Fibroblast of peridontal ligament (primary cell): ENCODE measurements around the gene TEKT1.
"Not testable (repeated sequence)": the region's sequence is repeated elsewhere in the genome, so short reads cannot be mapped to it uniquely, and the experiment has no call there.

ENCODE experiments used
- DNase-seq: peaks from one replicate; pipeline ENCODE4 v3.0.0-alpha.2; 2010; ENCODE audit errors: extremely low read depth

The TEKT1 gene

DNA sequence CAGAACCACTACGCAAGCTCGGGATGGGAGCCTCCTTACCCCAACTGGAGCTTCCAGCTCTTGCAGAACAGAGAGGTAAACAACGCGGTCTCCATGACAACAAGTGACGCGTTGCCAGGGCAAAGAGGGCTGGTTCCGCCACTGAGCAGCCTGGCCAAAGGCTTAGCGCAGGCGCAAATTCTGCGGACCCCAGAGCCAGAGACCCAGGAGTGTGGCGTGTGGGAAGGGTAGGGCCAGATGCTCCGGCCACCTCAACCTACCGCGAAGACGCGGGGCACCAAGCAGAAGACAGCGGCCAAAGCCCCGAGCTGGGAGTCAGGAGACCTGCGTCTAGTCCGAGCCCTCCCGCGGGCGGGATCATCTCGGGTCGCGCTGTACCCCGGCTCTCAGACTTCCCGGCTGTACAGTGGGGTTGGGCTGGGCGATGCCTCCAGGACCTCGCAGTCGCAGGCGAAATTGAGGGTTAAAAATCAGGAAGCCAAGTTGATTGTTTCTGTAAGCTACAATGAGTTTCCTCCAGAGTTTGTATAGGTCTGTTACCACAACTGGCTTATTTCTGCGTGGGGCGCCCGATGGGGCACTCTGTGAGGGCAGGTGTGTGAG is at the start of gene TEKT1:
TEKT1 (minus strand) TSS at position 69 of the 603 bp plus-strand sequence. CDS start 1,353 bp downstream, outside the sequence.
- peak; percentile 50 for DNase-seq

DNA sequence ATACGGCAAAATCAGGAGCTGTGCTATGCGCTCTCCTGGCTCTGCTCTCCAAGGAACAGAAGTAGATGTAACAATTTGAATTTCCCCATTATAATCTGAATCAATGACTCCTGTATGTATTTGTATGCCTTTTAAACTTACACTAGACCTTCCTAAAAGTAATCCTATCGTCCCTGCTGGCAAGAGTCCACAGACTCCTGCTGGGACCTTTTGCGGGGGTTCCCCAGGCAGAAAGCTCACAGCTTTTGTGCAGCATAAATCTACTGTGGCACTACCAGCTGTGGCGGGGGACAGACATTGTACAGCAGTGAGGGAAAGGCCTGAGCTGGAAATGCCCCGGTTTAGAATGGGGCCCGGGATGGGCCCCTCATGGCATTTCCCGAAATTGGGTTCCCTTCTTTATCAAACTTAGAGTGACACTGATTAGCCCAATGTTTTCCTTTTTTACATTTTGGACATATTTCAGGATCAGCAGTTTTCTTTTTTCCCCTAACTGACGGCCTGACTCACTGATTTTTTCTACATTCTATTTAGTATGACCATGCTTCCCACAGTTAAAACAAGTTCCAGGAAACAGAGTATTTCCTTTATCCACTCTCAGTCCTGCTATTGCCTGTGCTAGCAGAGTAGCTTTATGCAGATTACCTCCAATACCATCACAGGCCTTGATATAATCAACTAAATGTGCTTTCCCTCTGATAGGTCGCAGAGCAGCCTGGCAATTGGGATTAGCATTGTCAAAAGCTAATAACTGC is 47.9 kb upstream of the TEKT1 start:
- DNase-seq: not testable (repeated sequence)

DNA sequence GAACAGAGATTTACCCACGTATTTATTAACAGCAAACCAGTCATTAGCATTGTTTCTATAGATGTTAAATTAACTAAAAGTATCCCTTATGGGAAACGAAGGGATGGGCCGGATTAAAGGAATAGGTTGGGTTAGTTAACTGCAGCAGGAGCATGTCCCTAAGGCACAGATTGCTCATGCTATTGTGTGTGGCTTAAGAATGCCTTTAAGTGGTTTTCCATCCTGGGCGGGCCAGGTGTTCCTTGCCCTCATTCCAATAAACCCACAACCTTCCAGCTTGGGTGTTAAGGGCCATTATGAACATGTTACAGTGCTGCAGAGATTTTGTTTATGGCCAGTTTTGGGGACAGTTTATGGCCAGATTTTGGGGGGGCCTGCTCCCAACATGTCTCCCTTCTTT is 43.7 kb upstream of the TEKT1 start:
- DNase-seq: not testable (repeated sequence)

DNA sequence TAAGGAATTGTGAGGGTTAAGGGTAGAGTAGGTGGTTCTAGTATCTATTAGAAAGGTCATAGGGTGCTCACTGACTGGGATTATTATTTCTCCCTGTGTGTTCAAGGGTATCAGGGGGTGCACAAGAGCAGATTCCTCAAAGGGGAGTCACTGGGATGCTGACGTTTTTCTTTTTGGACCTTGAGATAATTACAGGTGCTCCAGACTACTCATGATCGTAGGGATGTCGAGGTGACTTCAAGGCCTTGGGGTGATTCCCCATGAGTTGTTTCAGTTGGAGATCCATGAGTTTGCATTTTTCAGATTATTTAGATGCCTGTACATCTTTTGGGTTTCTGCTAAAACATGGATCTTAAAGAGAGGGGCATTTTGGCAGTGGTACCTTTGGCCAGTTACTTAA is 41.4 kb upstream of the TEKT1 start:
- DNase-seq: no peak

DNA sequence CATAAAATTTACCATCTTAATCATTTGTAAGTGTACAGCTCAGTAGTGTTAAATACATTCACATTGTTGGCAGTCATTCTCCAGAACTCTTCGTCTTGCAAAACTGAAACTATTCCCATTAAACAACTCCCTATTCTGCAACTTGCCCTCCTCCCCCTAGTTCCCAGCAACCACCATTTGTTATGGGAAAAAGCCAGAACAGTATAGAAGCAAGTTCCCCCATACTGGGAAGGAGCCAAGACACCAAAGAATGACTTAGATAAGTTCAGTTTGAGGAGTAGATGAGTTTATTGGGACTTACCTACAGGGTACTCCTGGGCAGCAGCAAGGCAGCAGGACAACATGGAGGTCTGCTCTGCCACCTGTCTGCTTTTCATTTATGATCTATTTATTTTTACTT is 39.3 kb upstream of the TEKT1 start:
- DNase-seq: no peak

DNA sequence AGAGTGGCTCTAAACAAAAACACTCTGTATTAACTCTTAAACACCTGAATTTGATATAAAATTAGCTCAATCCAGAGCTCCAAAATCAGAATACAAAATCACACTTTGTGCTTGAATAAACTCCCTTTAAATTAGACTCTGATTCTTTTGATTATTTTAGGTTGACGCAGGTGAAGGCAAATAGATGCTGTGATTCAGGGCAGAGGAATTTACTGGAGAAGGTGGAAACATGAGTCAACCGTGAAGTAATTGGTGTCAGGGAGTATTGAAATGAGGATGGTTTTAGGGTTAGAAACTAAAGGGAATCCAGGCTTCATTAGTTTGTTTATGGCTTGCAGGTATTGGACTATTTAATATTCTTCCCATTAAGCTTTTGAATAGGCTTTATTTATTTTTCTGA is 37.1 kb upstream of the TEKT1 start:
- DNase-seq: no peak

DNA sequence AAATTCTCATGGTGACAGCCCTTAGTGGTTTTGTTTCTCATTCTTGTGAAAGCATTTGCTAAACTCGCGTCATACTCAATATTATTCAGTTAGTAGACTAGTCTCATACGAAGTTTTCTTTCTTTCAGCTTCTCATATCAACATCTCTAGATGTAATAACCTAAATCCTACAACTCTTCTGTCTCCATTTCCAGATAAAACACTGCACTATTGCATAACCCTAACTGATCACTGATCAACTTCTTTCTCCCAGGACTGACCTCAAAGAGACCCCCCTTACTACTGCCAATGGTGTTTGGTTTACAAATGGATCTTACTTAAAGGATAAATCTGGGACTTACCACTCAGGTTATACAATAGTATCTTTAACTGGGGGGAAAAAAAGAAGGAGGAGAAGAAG is 36.3 kb upstream of the TEKT1 start:
- DNase-seq: no peak

DNA sequence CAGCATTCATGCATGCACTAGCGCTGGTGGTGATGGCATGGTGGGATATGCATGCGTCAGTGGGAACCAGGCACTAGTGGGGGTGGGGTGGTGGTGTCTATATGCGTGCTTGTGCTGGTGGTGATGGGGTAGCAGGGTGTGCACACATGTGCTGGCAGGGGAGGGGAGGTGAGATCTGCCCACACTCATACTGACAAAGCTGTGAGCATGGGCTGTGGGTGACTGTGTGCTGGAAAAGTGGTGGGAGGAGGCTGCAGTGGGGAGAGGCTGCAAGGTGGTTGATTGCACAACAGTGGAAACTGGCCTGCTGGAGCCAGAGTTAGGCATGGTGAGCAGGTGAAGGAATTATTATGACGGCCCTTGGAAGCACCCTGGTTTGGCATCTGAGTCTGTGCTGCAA is 31.3 kb upstream of the TEKT1 start:
- no peak for DNase-seq

DNA sequence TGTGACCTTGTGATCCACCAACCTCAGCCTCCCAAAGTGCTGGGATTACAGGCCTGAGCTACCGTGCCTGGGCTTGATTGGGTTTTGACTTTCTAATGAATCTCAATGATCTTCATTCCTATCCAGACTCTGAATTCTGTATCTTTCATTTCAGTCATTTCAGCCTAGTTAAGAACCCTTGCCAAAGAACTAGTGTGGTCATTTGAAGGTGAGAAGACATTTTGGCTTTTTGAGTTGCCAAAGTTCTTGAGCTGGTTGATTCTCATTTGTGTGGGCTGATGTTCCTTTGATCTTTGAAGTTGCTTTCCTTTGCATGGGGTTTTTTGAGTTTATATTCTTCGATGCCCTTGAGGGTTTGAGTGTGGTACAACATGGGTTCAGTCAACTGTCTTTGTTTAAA is 30.6 kb upstream of the TEKT1 start:
- DNase-seq: no peak

DNA sequence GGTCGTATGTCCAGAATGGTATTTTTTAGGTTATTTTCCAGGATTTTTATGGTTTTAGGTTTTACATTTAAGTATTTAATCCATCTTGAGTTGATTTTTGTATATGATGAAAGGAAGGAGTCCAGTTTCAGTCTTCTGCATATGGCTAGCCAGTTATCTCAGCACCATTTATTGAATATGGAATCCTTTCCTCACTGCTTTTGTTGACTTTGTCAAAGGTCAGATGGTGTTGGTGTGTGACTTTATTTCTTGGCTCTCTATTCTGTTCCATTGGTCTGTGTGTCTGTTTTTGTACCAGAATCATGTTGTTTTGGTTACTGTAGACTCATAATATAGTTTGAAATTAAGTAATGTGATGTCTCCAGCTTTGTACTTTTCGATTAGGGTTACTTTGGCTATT is 26.4 kb upstream of the TEKT1 start:
- DNase-seq: no peak

DNA sequence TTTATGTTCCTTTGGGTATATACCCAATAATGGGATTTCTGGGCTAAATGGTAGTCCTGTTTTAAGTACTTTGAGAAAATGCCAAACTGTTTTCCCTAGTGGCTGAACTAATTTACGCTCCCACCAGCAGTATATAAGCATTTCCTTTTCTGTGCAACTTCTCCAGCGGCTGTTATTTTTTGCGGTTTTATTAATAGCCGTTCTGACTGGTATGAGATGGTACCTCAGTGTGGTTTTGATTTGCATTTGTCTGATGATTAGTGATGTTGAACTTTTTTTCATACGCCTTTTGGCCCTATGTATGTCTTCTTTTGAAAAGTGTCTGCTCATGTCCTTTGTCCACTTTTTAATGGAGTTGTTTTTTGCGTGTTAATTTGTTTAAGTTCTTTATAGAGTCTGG is 25.8 kb upstream of the TEKT1 start:
- no peak for DNase-seq

DNA sequence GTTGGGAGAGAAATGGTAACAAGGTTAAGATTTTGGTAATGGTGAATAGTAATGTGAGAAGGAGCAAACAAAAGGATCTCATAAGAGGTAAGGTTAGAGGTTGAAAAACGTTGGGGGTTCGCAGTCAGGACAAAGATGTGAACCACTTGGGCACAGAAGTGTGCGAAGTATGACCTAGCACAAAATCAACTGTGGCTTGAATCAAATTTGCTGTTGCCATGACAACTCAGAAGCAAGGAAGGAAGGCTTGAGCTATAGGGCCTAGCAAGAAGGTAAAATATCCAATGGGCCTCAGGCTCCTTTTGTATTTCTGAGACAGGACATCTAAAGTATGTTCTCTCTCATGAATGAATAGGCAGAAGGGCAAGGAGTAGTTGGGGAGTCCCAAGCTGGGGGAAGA is 24.5 kb upstream of the TEKT1 start:
- no peak for DNase-seq

DNA sequence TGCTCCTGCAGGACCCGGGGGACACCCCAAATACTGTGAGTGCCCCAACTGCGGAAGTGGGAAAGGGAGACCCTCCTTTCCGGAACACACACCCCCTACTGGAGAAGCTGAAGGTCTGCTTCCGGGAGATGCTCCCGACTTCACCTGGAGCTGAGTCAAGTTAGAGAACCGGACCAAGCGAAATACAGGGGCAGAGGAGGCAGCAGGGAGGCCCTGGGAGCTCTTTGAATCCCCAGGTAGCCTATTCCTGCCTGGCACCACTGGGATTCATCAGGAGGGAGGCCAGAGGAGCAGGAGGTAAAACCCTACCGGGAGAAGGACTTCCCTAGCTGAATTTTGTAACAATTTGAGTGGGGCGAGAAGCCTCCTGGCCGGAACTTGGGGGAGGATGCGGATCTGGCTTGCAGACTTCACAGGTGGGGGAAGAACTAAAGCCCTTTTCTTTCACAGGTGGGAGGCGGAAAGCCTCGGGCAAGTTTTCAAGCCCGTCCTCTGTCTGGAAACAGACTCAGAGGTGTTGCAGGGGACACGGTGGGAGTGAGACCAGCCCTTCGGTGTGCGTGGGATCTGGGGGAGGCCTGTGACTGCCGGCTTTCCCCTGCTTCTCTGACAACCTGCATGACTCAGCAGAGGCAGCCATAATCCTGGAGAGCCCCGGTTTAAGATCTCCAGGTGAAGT is 22.4 kb upstream of the TEKT1 start:
- DNase-seq: no peak

DNA sequence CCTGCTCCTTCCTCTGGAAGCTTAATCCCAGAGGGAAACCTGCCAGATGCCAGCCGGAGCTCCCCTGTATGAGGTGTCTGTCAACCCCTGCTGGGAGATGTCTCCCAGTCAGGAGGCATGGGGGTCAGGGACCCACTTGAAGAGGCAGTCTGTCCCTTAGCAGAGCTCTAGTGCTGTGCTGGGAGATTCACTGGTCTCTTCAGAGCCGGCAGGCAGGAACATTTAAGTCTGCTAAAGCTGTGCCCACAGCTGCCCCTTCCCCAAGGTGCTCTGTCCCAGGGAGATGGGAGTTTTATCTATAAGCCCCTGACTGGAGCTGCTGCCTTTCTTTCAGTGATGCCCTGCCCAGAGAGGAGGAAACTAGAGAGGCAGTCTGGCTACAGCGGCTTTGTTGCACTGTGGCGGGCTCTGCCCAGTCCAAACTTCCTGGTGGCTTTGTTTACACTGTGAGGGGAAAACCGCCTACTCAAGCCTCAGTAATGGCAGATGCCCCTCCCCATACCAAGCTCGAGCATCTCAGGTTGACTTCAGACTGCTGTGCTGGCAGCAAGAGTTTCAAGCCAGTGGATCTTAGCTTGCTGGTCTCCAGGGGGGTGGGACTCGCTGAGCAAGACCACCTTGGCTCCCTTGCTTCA is 17.1 kb upstream of the TEKT1 start:
- not testable (repeated sequence) for DNase-seq

DNA sequence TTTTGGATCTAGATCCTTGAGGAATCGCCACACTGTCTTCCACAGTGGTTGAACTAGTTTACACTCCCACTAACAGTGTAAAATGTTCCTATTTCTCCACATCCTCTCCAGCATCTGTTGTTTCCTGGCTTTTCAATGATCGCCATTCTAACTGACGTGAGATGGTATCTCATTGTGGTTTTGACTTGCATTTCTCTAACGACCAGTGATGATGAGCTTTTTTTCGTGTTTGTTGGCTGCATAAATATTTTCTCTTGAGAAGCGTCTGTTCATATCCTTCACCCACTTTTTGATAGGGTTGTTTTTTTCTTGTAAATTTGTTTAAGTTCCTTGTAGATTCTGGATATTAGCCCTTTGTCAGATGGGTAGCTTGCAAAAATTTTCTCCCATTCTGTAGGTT is 14.6 kb upstream of the TEKT1 start:
- not testable (repeated sequence) for DNase-seq

DNA sequence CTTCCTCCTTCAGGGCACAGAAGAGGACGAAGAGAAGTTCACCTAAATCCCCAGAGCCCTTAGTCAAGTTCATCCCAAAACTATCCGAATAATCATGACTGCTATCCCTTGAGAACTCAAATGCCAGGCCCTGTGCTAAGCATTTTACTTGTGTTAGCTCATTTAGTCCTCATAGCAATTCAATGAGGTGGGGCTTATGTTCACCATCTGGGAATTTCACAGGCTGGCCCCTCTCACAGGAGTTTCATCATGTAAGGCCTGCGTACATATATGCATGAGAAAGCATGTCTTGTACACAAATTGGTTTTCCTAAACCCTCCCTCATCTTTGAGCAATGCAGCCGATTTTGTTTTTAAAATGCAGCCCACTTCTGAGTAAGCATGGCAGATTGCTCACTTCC is 12.9 kb upstream of the TEKT1 start:
- peak; percentile 10 for DNase-seq

DNA sequence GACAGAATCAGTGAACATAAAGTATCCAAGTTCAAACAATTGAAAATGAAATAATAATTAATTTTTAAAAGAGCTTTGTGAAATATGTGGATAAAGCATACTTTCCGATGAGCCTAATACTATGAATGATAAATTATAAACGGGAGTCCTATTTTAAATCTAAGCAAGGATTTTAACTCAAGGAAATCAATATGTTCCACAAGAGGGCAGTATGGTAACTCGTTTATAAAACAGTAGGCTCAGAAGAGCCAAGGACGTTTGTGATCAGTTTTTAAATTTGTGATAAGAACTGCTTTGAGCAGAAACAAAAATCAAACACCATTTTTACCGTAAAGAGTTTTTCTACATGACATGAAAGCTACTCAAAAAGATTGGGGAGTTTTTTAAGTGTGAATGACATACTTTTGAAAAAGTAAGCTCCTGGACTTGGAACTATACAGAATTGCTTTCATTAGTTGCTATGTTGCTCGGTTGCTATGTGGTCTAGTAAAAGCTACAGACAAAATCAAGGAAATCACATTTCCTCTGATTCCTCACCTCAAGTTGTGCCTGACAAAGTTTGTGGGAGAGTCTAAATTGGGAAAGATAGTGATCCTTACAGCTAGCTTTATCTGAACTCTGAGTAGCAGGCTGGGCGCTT is 11.8 kb upstream of the TEKT1 start:
- DNase-seq: peak; percentile 76

DNA sequence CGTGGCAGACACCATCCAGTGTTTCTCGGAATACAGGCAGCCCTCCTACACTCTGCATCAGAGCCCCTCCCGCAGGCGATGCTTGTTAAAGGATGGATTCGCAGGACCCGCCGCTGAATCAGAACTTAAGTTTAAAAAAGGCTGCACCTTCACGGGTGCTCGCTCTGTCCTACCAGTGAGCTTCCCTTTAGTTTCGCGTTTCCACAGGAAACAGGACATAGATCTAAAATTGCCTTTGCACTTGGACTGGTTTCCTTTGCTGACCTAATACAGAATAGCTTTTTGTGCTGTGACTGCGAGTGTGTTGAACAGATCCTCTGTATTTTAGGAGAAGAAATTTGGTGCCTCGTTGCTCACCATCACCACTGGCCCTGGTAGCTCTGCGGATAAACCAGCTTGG is 10.2 kb upstream of the TEKT1 start:
- DNase-seq: not testable (repeated sequence)

DNA sequence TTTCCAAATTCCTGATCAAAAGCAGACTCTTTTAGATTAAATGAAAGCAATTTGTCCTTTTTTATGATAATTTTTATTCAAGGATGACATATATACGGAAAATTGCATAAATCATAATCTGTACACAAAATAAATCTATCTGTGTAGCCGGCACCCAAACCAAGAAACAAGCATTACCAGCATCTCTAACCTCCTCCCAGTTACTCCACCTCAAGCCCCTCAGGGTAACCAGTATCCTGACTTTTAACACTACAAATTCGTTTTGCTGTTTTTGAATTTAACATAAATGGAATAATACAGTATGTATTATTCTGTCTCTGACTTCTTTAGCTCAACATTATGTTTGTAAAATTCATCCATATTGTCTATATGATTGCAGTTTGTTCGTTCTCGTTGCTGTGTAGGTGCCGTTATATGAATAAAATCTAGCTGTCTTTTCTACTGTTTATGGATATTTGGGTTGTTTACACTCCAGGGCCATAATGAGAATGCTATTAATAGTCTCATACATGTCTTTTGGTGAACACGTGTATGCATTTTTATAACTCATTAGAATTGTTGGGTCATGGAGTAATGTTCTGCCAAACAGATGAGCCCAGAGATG is 1.0 kb downstream of the TEKT1 start:
- no peak for DNase-seq

DNA sequence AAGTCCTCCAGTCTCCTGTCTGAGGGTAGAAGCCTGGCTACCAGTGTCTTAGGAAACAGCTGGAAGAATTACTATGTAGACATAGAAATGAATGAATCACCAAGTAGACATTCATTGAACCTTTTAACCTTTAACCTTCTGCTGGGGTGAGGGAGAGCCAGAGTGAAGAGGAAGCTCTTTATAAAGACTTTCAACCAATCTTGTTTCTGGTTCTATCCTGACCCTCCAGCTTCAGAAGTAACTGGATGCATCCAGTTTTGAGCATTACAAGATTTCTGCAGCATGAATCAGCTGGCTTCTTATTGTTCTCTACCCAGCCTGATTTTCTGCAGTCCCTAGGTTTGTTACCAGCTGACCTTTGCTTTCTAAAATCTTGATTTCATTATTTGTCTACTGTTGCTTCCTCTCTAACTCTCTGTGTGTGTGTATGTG is 8.5 kb downstream of the TEKT1 start:
- peak; percentile 36 for DNase-seq

DNA sequence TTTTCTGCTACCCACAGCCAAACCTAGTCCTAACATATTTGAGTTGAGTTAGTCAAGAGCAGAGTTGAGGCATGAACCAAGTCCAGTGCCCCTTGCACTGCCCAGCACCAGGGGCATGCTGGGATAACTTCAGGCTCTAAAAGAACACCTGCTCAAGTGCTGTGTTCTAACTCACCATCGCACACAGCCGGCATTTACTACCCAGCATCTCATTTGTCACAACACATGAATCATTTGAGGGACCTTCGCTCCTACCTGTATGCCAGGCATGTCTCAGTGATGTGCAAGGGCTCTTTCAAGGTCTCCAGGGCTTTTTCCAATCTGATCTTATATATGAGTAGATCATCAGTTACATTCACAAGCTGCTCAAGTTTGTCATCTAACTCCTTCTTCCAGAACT is 12.6 kb downstream of the TEKT1 start:
- DNase-seq: no peak

DNA sequence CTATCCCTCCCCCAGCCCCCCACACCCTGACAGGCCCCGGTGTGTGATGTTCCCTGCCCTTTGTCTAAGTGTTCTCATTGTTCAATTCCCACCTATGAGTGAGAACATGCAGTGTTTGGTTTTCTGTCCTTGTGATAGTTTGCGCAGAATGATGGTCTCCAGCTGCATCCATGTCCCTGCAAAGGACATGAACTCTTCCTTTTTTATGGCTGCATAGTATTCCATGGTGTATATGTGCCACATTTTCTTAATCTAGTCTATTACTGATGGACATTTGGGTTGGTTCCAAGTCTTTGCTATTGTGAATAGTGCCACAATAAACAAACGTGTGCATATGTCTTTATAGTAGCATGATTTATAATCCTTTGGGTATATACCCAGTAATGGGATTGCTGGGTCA is 15.2 kb downstream of the TEKT1 start:
- DNase-seq: not testable (repeated sequence)
